Measurements from ENCODE around the gene ABHD2.
"Not testable (repeated sequence)": the region's sequence is repeated elsewhere in the genome, so short reads cannot be mapped to it uniquely, and the experiment has no call there.

The ABHD2 gene

GRCh38 chr15:89227425-89227824 lies 139.2 kb downstream of the ABHD2 start:
- no peak for DNase-seq (ENCODE audit: low read depth)

- no peak for DNase-seq (ENCODE audit: low read depth)
These were observed 142.0 kb downstream of the ABHD2 start for GRCh38 chr15:89230277-89230676.

GRCh38 chr15:89231832-89232231 lies 143.6 kb downstream of the ABHD2 start:
- no peak for DNase-seq (ENCODE audit: low read depth)

GRCh38 chr15:89239883-89240810 lies 151.9 kb downstream of the ABHD2 start:
- DNase-seq (ENCODE audit: low read depth): not testable (repeated sequence)

- no peak for DNase-seq (ENCODE audit: low read depth)
These were observed 154.9 kb downstream of the ABHD2 start for GRCh38 chr15:89243046-89243690.

GRCh38 chr15:89243691-89244573 lies 155.7 kb downstream of the ABHD2 start, which contains the start of gene FANCI:
Gene FANCI (plus strand): TSS chr15:89243979. CDS start chr15:89247648, 3,669 bp downstream.
- peak; percentile 94 for DNase-seq (ENCODE audit: low read depth)

GRCh38 chr15:89244574-89244903 lies 156.3 kb downstream of the ABHD2 start:
- DNase-seq (ENCODE audit: low read depth): no peak

- no peak for DNase-seq (ENCODE audit: low read depth)
These were observed 159.2 kb downstream of the ABHD2 start for GRCh38 chr15:89247446-89247845.

- no peak for DNase-seq (ENCODE audit: low read depth)
These were observed 160.3 kb downstream of the ABHD2 start for GRCh38 chr15:89248584-89248983.

GRCh38 chr15:89250142-89250541 lies 161.9 kb downstream of the ABHD2 start:
- not testable (repeated sequence) for DNase-seq (ENCODE audit: low read depth)

Measured in stimulated activated CD8-positive, alpha-beta memory T cell treated with anti-CD3 and anti-CD28 coated beads, Interleukin-12 subunit alpha, Interleukin-12 subunit beta, amount 100 ng/mL, for 4 hours (primary cell).